ENCODE results near the gene WBP2NL. TPM values are rescaled to one million over a fixed set of nuclear protein-coding genes. Genes with fewer than 3 reads are reported as not detected.
"Not testable (repeated sequence)": the region's sequence is repeated elsewhere in the genome, so short reads cannot be mapped to it uniquely, and the experiment has no call there.

Gene WBP2NL
- 1.3 TPM for polyA plus RNA-seq

DNA sequence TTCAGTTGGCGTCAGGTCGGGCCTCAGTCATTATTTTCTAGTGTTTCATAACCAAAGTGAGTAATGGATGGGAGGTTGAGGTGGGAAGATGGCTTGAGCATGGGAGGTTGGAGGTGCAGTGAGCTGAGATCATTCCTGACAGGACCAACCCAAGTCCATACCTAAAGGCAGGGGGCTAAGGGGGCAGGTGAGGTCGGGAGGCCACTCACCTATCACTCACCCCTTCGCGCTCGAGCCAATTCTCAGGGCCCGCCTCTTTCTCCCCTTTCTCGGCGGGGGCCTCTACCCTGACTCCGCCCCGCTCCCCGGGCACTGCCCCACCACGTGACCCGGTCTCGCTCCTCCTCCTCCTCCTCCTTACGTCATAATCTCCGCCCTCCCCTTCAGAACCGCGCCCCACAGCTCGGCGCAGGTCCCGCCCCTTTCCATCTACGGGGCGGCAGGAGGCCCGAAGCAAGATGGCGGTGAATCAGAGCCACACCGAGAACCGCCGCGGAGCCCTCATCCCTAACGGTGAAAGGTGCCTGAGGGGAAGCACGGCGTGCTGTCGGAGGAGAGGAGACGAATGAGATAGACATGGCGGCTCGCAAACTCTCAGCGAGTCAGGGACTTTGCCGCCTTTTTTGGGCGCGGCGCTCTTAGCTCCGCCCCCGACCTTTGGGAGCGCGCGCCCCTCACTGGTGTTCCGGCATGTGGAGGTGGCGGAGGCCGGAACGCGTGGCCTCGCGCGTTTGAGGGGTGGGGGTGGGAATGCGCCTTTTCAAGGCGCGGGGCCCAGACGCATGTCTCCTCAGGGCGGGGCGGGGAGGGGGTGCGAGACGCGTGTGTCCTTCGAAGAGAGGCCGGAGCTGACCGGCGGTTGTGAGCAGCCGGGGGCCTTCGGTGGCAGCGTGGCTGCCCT, at the start of gene WBP2NL:
Gene WBP2NL (plus strand): TSS at position 428 of the 901 bp plus-strand sequence. CDS start 31 bp downstream, at position 459.
- H3K27me3 Mint-ChIP-seq: peaks cover 2% of the 10 kb centered on the region
- H3K4me3 Mint-ChIP-seq: peak within 1 kb of the TSS; percentile 88 to 99 (median 97)
- peaks cover 0 to 2% (median 0%) of the 10 kb centered on the region in 3 donors for H3K9me3 Mint-ChIP-seq
- H3K36me3 Mint-ChIP-seq: peaks cover 2% of the 10 kb centered on the region
- H3K4me1 Mint-ChIP-seq: peaks cover 4 to 16% (median 13%) of the 10 kb centered on the region in 3 donors
- H3K27ac Mint-ChIP-seq: peak within 1 kb of the TSS; percentile 30 to 99 (median 95)

- H3K9me3 Mint-ChIP-seq, H3K27me3 Mint-ChIP-seq, H3K36me3 Mint-ChIP-seq: not testable (repeated sequence)
- peak overlapping the region; percentile 44 to 93 (median 76) for H3K27ac Mint-ChIP-seq
- H3K4me1 Mint-ChIP-seq: peaks cover 27 to 39% (median 35%) of the 10 kb centered on the region in 3 donors
- peak overlapping the region in 3 of 4 donors; percentile 55 to 71 (median 64) for H3K4me3 Mint-ChIP-seq
Observed at GRCh38 chr22:41948928-41949296, 49.7 kb upstream of the WBP2NL start.

- peaks cover 27 to 41% (median 37%) of the 10 kb centered on the region in 3 donors for H3K4me1 Mint-ChIP-seq
- peaks cover 2% of the 10 kb centered on the region for H3K36me3 Mint-ChIP-seq
- H3K27ac Mint-ChIP-seq: peak overlapping the region; percentile 44 to 93 (median 76)
- peaks cover 3% of the 10 kb centered on the region for H3K27me3 Mint-ChIP-seq
- no peaks in the 10 kb centered on the region for H3K9me3 Mint-ChIP-seq
- H3K4me3 Mint-ChIP-seq: peak overlapping the region in 3 of 4 donors; percentile 55 to 71 (median 64)
Observed at GRCh38 chr22:41949297-41949965, 49.2 kb upstream of the WBP2NL start.

DNA sequence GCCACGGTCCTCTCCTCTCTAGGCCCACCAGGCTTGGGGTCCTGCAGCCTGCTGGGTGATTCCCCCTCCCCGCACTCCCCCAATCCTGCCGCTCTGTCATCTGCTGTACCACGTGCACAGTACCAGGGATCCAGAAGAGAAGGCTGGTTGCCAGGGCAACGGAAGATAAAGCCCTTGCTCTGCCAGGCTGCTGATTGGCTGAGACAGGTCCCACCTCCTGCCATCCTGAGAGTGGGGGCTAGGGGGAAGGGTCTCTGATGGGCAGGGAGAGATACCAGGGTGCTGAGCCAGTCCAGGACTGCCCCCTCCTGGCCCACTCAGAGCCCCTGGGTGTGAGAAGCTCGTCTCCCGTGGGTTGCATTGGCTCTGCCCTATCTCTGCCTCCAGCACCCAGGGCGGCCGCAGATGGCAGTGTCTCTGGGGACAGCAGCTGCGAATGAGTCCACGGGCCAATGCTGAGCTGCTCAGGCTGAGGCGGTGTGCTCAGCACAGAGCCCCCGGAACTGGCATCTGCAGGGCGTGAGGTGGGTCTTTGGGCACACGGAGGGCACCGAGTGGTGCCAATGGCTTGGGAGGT, 46.6 kb upstream of the WBP2NL start, which contains the start of gene SMIM45:
Gene SMIM45 (plus strand): TSS at position 253 of the 577 bp plus-strand sequence.
- H3K36me3 Mint-ChIP-seq: peaks cover 2% of the 10 kb centered on the region
- peak within 1 kb of the TSS; percentile 31 to 60 (median 46) for H3K27ac Mint-ChIP-seq
- H3K9me3 Mint-ChIP-seq: no peaks in the 10 kb centered on the region
- peaks cover 21 to 35% (median 32%) of the 10 kb centered on the region in 3 donors for H3K4me1 Mint-ChIP-seq
- H3K27me3 Mint-ChIP-seq: no peaks in the 10 kb centered on the region
- peak within 1 kb of the TSS in 3 of 4 donors; percentile 5 to 86 (median 17) for H3K4me3 Mint-ChIP-seq

- H3K9me3 Mint-ChIP-seq: no peaks in the 10 kb centered on the region
Observed at GRCh38 chr22:41952713-41953112, 45.9 kb upstream of the WBP2NL start.

GRCh38 chr22:41957941-41958556, 40.5 kb upstream of the WBP2NL start:
- Mint-ChIP-seq H3K36me3 (no peaks in the 10 kb centered on the region), H3K4me1 (peaks cover 11 to 15% (median 15%) of the 10 kb centered on the region in 3 donors), H3K27ac (peak overlapping the region in 2 of 3 donors; percentile 40 to 93), H3K4me3 (peak overlapping the region in 1 of 4 donors; percentile 17), H3K27me3 (no peaks in the 10 kb centered on the region), H3K9me3 (no peaks in the 10 kb centered on the region)

More at GRCh38 chr22:41952713-41953112, 45.9 kb upstream of the WBP2NL start:
- H3K27ac Mint-ChIP-seq: peak overlapping the region in 1 of 3 donors; percentile 58
- H3K27me3 Mint-ChIP-seq: no peaks in the 10 kb centered on the region
- H3K4me3 Mint-ChIP-seq: no peak overlapping the region
- H3K36me3 Mint-ChIP-seq: peaks cover 2% of the 10 kb centered on the region
- H3K4me1 Mint-ChIP-seq: peaks cover 26 to 34% (median 33%) of the 10 kb centered on the region in 3 donors

- peaks cover 6 to 12% (median 7%) of the 10 kb centered on the region in 3 donors for H3K4me1 Mint-ChIP-seq
- H3K27ac Mint-ChIP-seq: no peak overlapping the region
- H3K9me3 Mint-ChIP-seq: no peaks in the 10 kb centered on the region
- no peaks in the 10 kb centered on the region for H3K36me3 Mint-ChIP-seq
- no peak overlapping the region for H3K4me3 Mint-ChIP-seq
- H3K27me3 Mint-ChIP-seq: no peaks in the 10 kb centered on the region
Observed at GRCh38 chr22:41963453-41964111, 35.0 kb upstream of the WBP2NL start.

- H3K27me3 Mint-ChIP-seq: peaks cover 2% of the 10 kb centered on the region
- H3K36me3 Mint-ChIP-seq: no peaks in the 10 kb centered on the region
- H3K4me1 Mint-ChIP-seq: peaks cover 6 to 12% (median 7%) of the 10 kb centered on the region in 3 donors
- H3K9me3 Mint-ChIP-seq: no peaks in the 10 kb centered on the region
- no peak overlapping the region for H3K27ac Mint-ChIP-seq
- no peak overlapping the region for H3K4me3 Mint-ChIP-seq
Observed at GRCh38 chr22:41964112-41964491, 34.5 kb upstream of the WBP2NL start.

DNA sequence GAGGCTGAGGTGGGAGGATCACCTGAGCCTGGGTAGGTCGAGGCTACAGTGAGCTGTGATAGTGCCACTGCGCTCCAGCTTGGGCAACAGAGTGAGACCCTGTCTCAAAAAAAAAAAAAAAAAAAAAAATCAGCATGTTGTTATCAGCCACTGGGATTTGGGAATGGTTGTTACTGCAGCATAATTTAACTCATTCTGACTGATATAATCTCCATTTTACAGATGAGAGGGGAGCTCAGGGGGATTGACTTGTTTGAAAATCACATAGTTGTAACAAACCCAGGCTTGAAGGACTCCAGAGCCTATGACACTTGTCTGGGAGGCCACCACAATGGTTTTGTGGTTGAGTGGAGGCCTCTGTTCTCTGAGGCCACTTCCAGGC, 32.4 kb upstream of the WBP2NL start:
- Mint-ChIP-seq H3K27me3 (peaks cover 10% of the 10 kb centered on the region), H3K9me3 (no peaks in the 10 kb centered on the region), H3K4me1 (peaks cover 0 to 3% (median 0%) of the 10 kb centered on the region in 3 donors), H3K36me3 (no peaks in the 10 kb centered on the region), H3K4me3 (peak overlapping the region in 1 of 4 donors; percentile 4), H3K27ac (no peak overlapping the region)

- Mint-ChIP-seq H3K27me3 (peaks cover 14% of the 10 kb centered on the region), H3K36me3 (no peaks in the 10 kb centered on the region), H3K27ac (peak overlapping the region in 1 of 3 donors; percentile 35), H3K4me1 (peaks cover 0 to 3% (median 0%) of the 10 kb centered on the region in 3 donors), H3K4me3 (peak overlapping the region in 1 of 4 donors; percentile 4), H3K9me3 (no peaks in the 10 kb centered on the region)
Observed at GRCh38 chr22:41966607-41967240, 31.9 kb upstream of the WBP2NL start.

DNA sequence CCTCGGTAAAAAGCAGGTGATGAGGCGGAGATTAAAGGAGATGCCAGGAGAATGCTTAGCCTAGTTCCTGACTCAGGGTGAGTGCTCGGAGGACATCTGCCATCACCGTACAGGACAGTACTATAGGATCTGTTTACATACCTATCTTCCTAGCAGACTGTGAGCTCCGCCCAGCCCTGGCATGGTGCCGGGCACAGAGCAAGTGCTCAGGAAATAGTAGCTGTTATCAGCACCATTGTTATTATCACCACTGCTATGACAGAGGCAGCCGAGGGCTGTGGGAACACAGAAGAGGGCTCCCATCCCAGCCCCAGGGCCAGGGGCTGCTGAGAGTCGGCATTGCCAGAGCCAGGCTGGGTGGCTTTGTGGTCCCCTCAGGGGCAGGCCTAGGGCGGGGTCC, 30.0 kb upstream of the WBP2NL start:
- H3K4me3 Mint-ChIP-seq: no peak overlapping the region
- peaks cover 21% of the 10 kb centered on the region for H3K27me3 Mint-ChIP-seq
- peak overlapping the region in 1 of 3 donors; percentile 62 for H3K27ac Mint-ChIP-seq
- no peaks in the 10 kb centered on the region for H3K36me3 Mint-ChIP-seq
- H3K9me3 Mint-ChIP-seq: no peaks in the 10 kb centered on the region
- peaks cover 0 to 3% (median 0%) of the 10 kb centered on the region in 3 donors for H3K4me1 Mint-ChIP-seq

DNA sequence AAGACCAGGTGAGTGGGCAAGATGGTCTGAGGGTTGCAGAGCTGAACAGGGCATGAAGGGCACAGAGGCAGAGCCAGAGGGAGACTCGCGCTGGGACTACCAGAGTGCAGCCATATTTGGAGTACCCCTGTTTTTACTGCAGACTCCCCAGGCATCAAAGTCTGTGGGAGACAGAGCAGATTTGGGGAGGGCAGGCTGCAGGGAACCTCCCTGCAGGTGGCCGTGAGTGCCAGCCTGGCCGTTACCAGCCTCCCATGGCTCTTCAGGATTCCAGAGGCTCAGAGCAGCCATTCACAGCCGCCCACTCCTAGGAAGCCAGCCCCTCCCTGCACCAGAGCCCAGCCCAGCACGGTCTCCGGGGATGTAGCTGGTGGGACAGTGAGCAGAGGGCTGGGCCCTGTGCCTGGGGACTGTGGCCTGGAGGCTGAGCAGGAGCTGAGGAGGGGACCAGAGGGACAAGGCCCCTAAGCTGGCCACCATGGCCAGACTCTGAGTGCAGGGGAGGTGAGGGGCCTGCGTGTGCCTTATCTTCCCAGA, 29.4 kb upstream of the WBP2NL start, which contains the start of gene SEPTIN3:
Gene SEPTIN3 (plus strand): TSS at position 334 of the 537 bp plus-strand sequence. CDS start 2,050 bp downstream, outside the sequence.
- Mint-ChIP-seq H3K27ac (peak within 1 kb of the TSS in 1 of 3 donors; percentile 62), H3K27me3 (peaks cover 24% of the 10 kb centered on the region), H3K4me3 (no peak within 1 kb of the TSS), H3K36me3 (no peaks in the 10 kb centered on the region), H3K4me1 (peaks cover 0 to 3% (median 0%) of the 10 kb centered on the region in 3 donors), H3K9me3 (no peaks in the 10 kb centered on the region)

DNA sequence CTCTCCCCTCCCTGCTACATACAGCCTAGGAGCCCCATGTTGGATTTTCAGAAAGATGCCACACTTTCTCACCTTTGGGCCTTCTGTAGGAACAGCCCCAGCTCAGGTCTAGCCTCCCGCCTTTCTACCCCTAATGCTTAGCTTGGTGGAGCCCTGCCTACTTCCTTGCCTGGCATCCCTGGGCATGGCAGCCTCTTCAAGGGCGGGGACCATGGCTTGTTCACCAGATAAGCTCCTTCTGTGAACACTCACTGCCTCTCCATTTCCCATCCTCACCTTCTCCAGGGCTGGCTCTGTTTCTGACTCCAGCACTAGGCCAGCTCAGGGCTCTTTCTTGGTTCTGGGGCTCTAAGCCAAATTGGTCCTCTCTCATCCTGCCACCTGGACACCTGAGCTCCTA, 28.0 kb upstream of the WBP2NL start:
- no peaks in the 10 kb centered on the region for H3K36me3 Mint-ChIP-seq
- no peak overlapping the region for H3K27ac Mint-ChIP-seq
- peaks cover 0 to 6% (median 3%) of the 10 kb centered on the region in 3 donors for H3K4me1 Mint-ChIP-seq
- no peak overlapping the region for H3K4me3 Mint-ChIP-seq
- H3K9me3 Mint-ChIP-seq: no peaks in the 10 kb centered on the region
- peaks cover 29% of the 10 kb centered on the region for H3K27me3 Mint-ChIP-seq

All from IgD-negative memory B cell (primary cell).